H1 (cell line): Measurements from ENCODE around the gene MXD1. TPM values are rescaled to one million over a fixed set of nuclear protein-coding genes. Genes with fewer than 3 reads are reported as not detected.

Experiments used
- ASH2L ChIP-seq: fragments of 200-600, 300-600 bp; sonication (generic); IDR thresholded peaks from one replicate; pipeline ENCODE4 v1.7.1; 2017; ENCODE audit warnings: low read length
- BACH1 ChIP-seq: IDR thresholded peaks from 2 replicates; pipeline ENCODE4 v1.6.1; 2012; ENCODE audit warnings: low read length, improper control_type of control experiment
- CHD1 ChIP-seq: IDR thresholded peaks from 2 replicates; pipeline ENCODE4 v1.6.1; 2012; ENCODE audit warnings: low read depth, low read length, improper control_type of control experiment
- EP300 ChIP-seq, 2 experiments: IDR thresholded peaks; 1 replicate in 1 of 2; 2 replicates in 1 of 2; pipeline ENCODE4 v1.6.1; 2011 to 2012; ENCODE audit warnings: low read depth in 2 of 2, low read length in 2 of 2, mild to moderate bottlenecking in 2 of 2, borderline replicate concordance in 1 of 2, inconsistent platforms in 1 of 2, moderate library complexity in 1 of 2
- FOSL1 ChIP-seq: IDR thresholded peaks from 2 replicates; pipeline ENCODE4 v1.6.1; 2011; ENCODE audit warnings: mild to moderate bottlenecking, low read depth, low read length, moderate library complexity; ENCODE audit not compliant: insufficient read depth
- JUN ChIP-seq: IDR thresholded peaks from 2 replicates; pipeline ENCODE4 v1.6.1; 2011; ENCODE audit warnings: low read depth, mild to moderate bottlenecking, improper control_type of control experiment, low read length
- KDM1A ChIP-seq: fragments of 200-600, 300-600 bp; sonication (generic); IDR thresholded peaks from 2 replicates; pipeline ENCODE4 v1.7.1; 2016; ENCODE audit warnings: mild to moderate bottlenecking, low read length, borderline replicate concordance
- RAD21 ChIP-seq, 2 experiments: IDR thresholded peaks in 1 of 2; conservative IDR thresholded peaks in 1 of 2; 2 replicates each; pipeline ENCODE4 v1.6.1; 2011; ENCODE audit warnings: low read depth in 2 of 2, low read length in 2 of 2, improper control_type of control experiment in 1 of 2, inconsistent platforms in 1 of 2, mild to moderate bottlenecking in 1 of 2, moderate library complexity in 1 of 2
- RFX5 ChIP-seq: IDR thresholded peaks from 2 replicates; pipeline ENCODE4 v1.6.1; 2011; ENCODE audit warnings: low read depth, low read length, improper control_type of control experiment, borderline replicate concordance
- RNF2 ChIP-seq: fragments of 200-900, 300-1000 bp; sonication (generic); IDR thresholded peaks from 2 replicates; pipeline ENCODE4 v1.7.1; 2016; ENCODE audit warnings: borderline replicate concordance, low read depth, mild to moderate bottlenecking, antibody characterized with exemption, low read length; ENCODE audit not compliant: poor library complexity, severe bottlenecking; ENCODE audit errors: missing control alignments
- RXRA ChIP-seq: IDR thresholded peaks from 2 replicates; pipeline ENCODE4 v1.6.1; 2011; ENCODE audit warnings: low read depth, mild to moderate bottlenecking, low read length, moderate library complexity; ENCODE audit not compliant: insufficient read depth
- SAP30 ChIP-seq: fragments of 300-600 bp; sonication (generic); IDR thresholded peaks from 2 replicates; pipeline ENCODE4 v1.7.1; 2012; ENCODE audit warnings: low read length, moderate library complexity, mild to moderate bottlenecking, inconsistent platforms; ENCODE audit not compliant: insufficient read depth, insufficient replicate concordance
- SRF ChIP-seq: IDR thresholded peaks from 2 replicates; pipeline ENCODE4 v1.6.1; 2011; ENCODE audit warnings: mild to moderate bottlenecking, low read depth, low read length, moderate library complexity
- SUZ12 ChIP-seq: fragments of 200-600 bp; sonication (generic); IDR thresholded peaks from 2 replicates; pipeline ENCODE4 v1.6.1; 2012; ENCODE audit warnings: mild to moderate bottlenecking, inconsistent platforms, low read length, moderate library complexity, mixed read lengths
- TBP ChIP-seq: IDR thresholded peaks from 2 replicates; pipeline ENCODE4 v1.6.1; 2011; ENCODE audit warnings: low read depth, low read length, improper control_type of control experiment
- polyA plus RNA-seq, 7 experiments: library from polyadenylated mRNA; depleted of rRNA in 3 of 7; stranded (reverse) in 5 of 7; unstranded in 2 of 7; fragments of >200 nt in 5 of 7; fragments of 200-250 nt in 2 of 7; gene quantifications; 1 replicate in 5 of 7; 2 replicates in 1 of 7; 4 replicates in 1 of 7; pipeline versions ENCODE4 v1.2.1 to v1.2.3, GENCODE V29; 2011 to 2013; ENCODE audit warnings: missing spikeins in 2 of 7, mixed read lengths in 2 of 7
- total RNA-seq: library from RNA; stranded (reverse); fragmentation: NEBNext Ultra II Directional; extraction: Animal tissue kit (Norgen Biotek cat#: 25700); gene quantifications from 2 replicates; pipeline ENCODE4 v1.2.1, GENCODE V29; 2021
- TF ChIP-seq, protein P1 (sequence below): IDR thresholded peaks from 2 replicates; pipeline ENCODE4 v1.6.1; 2012; ENCODE audit warnings: inconsistent platforms

MXD1 gene
- total and polyA plus RNA-seq, 2 of the 8 experiments (the other 6 are each of a cell fraction or from before 2014, with no cell fraction given), result 1.6 to 2.6 TPM

DNA sequence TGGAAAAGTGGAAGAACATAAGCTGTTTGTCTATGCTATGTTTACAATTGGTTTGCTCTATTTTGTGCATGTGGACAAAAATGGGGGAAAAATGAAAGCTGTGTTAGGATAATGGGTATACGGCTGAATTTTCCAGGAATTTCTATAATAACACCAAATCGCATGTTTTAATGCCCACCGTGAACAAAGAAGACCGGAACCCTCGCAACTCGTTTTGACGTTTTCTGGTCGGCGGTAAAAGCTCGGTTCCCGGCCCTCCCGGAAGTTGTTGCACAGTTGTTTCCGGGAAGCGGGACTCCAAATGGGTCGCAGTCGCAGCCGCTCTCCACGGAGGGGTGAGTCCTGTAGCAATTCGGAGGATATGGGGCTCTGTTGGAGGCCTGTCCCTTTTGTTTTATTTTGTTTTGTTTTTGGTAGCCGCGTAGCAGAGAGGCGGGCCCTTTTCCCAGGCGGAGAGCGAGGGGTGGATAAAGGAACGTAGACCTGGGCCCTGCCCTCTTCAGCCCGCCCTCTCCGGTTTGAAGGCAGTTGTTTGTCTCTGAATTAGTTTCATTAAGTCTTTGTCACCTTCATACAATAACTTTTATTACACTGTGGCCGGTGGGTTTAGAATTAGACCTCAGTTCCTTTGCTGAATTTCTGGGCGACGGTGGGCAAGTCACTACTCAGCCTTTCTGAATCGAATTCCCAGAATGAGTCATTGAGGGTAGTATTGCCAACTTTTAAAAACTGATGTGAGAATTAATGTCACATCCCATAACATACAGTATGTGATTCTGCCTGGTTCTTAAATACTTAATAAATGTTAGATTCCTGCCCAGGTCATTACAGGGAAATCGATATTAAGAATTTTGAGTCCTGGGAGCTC, 21.0 kb upstream of the MXD1 start, which contains the start of gene SNRNP27 (continued):
- TF ChIP-seq EP300 (IDR thresholded peaks at IDR 0.05; ENCODE audit: borderline replicate concordance in 1 of 2, low read depth in 2 of 2, low read length in 2 of 2) (no peak), SRF (peak; percentile 37; the same call in 1 of the 2 replicates), JUN (no peak), FOSL1 (no peak), RFX5 (no peak), ASH2L (peak; percentile 51), BACH1 (no peak), RNF2 (no peak), RAD21 (IDR thresholded peaks at IDR 0.05 in 1 of 2, conservative IDR thresholded peaks at IDR 0.05 in 1 of 2; ENCODE audit: low read depth in 2 of 2, low read length in 2 of 2) (no peak; a peak in 1 of 4 replicates), CHD1 (no peak), KDM1A (no peak), TBP (peak; percentile 99), SUZ12 (no peak), RXRA (no peak), SAP30 (peak; percentile 37)
- TF ChIP-seq, protein P1, sequence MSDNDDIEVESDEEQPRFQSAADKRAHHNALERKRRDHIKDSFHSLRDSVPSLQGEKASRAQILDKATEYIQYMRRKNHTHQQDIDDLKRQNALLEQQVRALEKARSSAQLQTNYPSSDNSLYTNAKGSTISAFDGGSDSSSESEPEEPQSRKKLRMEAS, result no peak
